ENCODE measurements around the gene NCKAP5.

DNA sequence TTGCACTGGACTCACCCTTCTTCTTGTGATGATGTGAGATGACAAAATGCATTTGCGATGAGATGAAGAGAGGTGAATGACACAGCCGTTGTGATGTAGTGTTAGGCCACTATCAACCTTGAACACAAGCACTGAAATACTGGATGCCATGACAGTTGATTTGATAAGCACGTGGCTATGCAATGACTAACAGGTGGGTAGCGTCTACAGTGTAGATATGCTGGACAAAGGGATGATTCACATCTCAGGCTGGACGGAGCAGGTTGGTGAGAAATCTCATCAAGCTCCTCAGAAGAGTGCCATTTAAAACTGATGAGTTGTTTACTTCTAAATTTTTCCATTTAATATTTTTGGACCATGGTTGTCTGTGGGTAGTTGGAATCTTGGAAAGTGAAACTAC lies 522.5 kb downstream of the NCKAP5 start:
- TF ChIP-seq, protein P1, sequence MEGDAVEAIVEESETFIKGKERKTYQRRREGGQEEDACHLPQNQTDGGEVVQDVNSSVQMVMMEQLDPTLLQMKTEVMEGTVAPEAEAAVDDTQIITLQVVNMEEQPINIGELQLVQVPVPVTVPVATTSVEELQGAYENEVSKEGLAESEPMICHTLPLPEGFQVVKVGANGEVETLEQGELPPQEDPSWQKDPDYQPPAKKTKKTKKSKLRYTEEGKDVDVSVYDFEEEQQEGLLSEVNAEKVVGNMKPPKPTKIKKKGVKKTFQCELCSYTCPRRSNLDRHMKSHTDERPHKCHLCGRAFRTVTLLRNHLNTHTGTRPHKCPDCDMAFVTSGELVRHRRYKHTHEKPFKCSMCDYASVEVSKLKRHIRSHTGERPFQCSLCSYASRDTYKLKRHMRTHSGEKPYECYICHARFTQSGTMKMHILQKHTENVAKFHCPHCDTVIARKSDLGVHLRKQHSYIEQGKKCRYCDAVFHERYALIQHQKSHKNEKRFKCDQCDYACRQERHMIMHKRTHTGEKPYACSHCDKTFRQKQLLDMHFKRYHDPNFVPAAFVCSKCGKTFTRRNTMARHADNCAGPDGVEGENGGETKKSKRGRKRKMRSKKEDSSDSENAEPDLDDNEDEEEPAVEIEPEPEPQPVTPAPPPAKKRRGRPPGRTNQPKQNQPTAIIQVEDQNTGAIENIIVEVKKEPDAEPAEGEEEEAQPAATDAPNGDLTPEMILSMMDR (IDR thresholded peaks at IDR 0.05; ENCODE audit: low read length): no peak
- TF ChIP-seq EZH2 (IDR thresholded peaks at IDR 0.05; ENCODE audit: borderline replicate concordance, low read length): no peak
